HG03045 (cell line): Measurements from ENCODE around the gene SPSB2.
"Not testable (repeated sequence)": the region's sequence is repeated elsewhere in the genome, so short reads cannot be mapped to it uniquely, and the experiment has no call there.

Experiments used
- ATAC-seq: cut with Tn5 transposase; IDR thresholded peaks from one replicate; pipeline ENCODE4 v1.9.1; 2021; ENCODE audit warnings: mild to moderate bottlenecking, moderate library complexity; ENCODE audit not compliant: unreplicated experiment

SPSB2 gene

GRCh38 chr12:6902448-6902847 lies 29.3 kb upstream of the SPSB2 start:
- ATAC-seq = no peak

DNA sequence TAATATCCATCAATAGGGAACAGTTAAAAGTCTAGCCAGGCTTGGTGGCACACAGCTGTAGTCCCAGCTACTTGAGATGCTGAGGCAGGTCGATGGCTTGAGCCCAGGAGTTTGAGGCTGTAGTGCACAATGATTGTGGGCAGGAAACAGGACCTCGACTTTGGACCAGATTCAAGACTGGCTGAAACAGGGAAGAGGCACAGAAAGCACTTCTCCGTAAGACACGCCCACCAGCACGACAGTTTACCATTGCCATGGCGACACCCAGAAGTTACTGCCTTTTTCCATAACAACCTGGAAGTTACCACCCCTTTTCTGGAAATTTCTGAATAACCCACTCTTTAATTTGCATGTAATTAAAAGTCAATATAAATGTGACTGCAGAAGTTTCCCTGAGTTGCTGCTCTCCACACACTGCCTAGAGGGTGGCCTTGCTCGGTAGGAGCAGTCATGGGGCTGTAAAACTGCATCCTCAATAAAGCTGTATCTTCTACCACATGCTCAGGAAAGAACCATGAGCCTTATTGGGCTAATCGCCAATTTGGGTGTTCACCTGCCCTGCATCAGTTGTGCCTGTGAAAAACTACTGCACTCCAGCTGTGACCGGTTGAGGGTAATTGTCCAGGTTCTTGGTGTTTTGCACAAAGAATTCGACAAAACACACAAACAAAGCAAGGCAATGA lies 26.9 kb upstream of the SPSB2 start:
- no peak for ATAC-seq

DNA sequence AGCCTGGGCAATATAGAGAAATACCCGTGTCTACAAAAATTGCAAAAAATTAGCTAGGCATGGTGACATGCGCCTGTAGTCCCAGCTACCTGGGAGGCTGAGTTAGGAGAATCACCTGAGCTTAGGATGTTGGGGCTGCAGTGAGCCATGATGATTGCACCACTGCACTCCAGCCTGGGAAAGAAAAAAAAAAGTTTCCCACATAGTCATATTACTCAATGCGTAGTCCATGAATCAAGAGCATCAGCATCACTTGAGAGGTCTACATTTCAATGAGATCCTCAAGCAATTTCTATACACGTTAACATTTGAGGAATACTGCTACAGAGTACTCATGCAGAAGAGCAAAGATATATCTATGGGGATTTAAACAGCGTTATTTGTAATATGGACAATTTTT lies 26.3 kb upstream of the SPSB2 start:
- no peak for ATAC-seq

DNA sequence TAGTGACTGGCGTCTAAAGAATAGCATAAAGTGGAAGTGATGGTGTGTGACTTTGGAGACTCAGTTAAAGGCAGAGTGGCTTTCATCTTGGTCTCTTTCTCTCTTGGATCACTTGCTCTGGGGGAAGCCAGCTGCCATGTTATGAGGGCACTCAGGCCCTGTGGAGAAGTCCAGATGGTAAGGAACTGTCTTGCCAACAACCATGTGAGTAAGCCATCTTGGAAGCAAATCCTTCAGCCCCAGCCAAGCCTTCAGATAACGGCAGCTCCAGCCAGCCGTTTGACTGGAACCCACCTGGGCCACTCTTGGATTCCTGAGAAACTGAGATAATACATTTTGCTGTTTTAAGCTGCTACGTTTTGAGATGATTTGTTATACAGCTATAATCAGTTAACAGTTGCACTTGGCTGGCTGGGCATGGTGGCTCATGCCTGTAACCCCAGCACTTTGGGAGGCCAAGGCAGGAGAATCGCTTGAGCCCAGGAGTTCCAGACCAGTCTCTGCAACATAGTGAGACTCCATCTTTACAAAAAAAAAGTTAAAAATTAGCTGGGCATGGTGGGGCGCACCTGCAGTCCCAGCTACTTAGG lies 23.8 kb upstream of the SPSB2 start:
- ATAC-seq = no peak

GRCh38 chr12:6894321-6894720 lies 21.2 kb upstream of the SPSB2 start:
- no peak for ATAC-seq

GRCh38 chr12:6892683-6893082 lies 19.6 kb upstream of the SPSB2 start:
- ATAC-seq = not testable (repeated sequence)

DNA sequence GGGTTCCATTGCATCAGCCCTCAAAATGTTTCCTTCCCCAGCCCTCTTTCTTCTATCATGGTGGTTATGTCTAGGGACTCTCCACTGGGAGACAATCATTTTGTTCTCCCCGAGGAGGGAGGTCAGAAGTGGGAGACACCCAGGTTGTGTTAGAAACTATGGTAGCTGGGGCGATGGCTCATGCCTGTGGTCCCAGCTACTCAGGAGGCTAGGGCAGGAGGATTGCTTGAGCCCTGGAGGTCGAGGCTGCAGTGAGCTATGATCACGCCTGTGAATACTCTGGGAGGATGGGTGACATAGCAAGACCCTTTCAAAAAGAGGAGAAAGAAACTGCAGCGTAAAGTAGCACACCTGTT lies 18.5 kb upstream of the SPSB2 start:
- peak; percentile 12 for ATAC-seq

- ATAC-seq = peak; percentile 93
Measured at GRCh38 chr12:6890789-6891645, 17.9 kb upstream of the SPSB2 start.

GRCh38 chr12:6889775-6890573 lies 16.9 kb upstream of the SPSB2 start:
- not testable (repeated sequence) for ATAC-seq

GRCh38 chr12:6888794-6889193 lies 15.7 kb upstream of the SPSB2 start:
- ATAC-seq = not testable (repeated sequence)

GRCh38 chr12:6888360-6888759 lies 15.3 kb upstream of the SPSB2 start:
- ATAC-seq = no peak

- ATAC-seq = no peak
Measured at GRCh38 chr12:6887460-6887859, 14.4 kb upstream of the SPSB2 start.

- ATAC-seq = not testable (repeated sequence)
Measured at GRCh38 chr12:6886206-6886999, 13.3 kb upstream of the SPSB2 start.

GRCh38 chr12:6884539-6884938 lies 11.4 kb upstream of the SPSB2 start:
- ATAC-seq = no peak

- ATAC-seq = no peak
Measured at GRCh38 chr12:6883683-6884082, 10.6 kb upstream of the SPSB2 start.

- ATAC-seq = no peak
Measured at GRCh38 chr12:6883252-6883651, 10.1 kb upstream of the SPSB2 start.

GRCh38 chr12:6879824-6880223 lies 6.7 kb upstream of the SPSB2 start:
- ATAC-seq = not testable (repeated sequence)

- ATAC-seq = not testable (repeated sequence)
Measured at GRCh38 chr12:6874015-6874368, 889 bp upstream of the SPSB2 start.

DNA sequence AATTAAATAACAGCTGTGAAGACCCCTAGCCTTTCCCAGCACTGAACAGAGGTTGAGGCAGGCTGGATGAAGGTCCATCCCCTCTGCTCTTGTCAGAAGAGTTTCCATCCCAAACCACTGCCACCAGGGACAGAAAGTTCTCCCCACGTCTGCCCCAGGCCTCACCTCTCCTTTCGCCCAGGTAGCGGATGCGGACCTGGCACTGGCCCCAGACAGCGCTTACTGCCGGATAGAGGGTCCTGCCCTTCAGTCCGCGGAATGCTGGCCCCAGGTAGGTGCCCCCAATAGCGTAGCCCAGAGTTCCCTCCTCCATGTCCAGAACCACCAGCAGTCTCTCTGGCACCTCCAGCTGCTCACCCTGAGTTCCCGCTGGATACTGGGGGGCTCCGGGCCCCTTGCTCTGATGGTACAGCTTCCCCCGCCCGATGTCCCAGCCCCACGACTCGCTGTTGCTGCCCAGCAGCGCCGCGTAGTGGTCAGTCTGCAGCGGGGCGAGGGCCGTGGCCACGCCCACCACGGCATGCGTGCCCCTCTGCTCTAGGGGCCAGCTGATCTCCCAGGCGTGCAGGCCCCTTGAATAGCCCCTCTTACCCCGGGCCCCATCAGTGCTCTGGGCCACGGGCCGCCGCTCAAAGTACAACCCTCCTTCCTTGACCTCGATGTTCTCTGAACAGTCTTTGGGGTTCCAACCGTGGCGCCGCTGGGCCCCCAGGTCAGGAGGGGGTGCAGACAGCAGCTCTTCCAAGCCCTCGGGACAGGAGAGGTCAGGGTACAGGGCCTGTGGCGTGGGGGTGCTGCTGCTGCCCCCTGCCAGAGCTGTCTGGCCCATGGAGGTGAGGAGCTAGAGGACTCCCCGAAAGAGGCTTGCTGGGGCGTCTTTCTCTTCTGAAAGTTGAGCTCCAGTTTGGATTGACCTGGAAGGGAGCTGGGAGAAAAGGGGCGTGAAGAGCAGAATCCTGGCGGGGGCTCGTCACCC lies 742 bp downstream of the SPSB2 start:
- ATAC-seq = no peak
